SHP77 treated with DMSO at 0.1 percent for 48 hours (cell line): ENCODE results near the gene ALDH16A1.
"Not testable (repeated sequence)": the region's sequence is repeated elsewhere in the genome, so short reads cannot be mapped to it uniquely, and the experiment has no call there.

Experiments
- DNase-seq: peaks from one replicate; lab custom pipeline; 2025; lab: John Stamatoyannopoulos, UW

The ALDH16A1 gene

DNA sequence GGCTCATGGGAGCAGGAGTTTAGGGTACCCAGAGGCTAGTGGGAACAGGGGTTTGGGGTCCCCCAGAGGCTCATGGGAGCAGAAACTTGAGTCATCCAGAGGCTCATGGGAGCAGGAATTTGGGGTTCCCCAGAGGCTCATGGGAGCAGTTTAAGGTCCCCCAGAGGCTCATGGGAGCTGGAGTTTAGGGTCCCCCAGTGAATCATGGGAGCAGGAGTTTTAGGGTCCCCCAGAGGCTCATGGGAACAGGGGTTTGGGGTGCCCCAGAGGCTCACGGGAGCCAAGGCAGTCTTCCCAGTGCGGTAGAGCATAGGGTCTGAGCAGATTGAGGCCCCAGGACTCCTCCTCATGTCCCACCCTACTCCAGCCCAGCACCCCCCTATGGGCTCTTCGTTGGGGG, 12.3 kb downstream of the ALDH16A1 start:
- DNase-seq = no peak

DNA sequence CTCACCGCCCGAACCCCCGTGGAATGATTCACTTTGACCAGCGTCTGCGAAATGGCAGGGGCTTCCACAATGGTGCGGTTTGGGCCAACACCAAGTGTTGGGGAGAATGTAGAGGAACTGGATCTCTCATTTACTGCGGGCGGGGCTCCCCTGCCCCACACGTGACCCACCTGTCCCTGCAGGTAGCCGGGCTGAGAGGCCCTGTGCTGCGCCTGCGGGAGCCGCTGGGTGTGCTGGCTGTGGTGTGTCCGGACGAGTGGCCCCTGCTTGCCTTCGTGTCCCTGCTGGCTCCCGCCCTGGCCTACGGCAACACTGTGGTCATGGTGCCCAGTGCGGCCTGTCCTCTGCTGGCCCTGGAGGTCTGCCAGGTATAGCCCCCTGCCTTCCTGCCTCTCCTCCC, 15.2 kb downstream of the ALDH16A1 start:
- no peak for DNase-seq

DNA sequence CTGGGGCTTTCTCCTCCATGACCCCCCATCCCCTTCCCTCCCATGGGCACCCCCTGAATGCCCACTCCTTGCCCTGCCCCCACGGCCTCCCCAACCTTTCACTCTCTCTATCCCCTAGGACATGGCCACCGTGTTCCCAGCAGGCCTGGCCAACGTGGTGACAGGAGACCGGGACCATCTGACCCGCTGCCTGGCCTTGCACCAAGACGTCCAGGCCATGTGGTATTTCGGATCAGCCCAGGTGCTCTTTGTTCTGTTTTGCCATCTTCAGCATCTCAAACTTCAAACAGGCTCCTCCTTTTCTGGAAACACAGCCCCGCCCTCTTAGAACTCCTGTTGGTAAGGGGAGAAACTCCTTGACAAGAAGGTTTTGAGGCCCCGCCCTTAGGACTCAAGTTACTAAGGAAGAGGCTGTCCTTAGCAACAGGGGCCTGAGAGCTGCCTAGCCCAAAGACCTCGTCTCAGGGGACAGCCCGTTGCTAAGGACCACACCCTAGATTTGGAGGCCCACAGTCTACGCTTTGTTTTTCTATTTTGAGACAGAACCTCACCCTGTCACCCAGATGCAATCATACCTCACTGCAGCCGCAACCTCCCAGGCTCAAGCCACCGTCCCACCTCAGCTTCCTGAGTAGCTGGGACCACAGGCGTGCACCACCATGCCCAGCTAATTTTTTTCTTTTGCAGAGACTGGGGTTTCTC, 15.9 kb downstream of the ALDH16A1 start:
- no peak for DNase-seq

DNA sequence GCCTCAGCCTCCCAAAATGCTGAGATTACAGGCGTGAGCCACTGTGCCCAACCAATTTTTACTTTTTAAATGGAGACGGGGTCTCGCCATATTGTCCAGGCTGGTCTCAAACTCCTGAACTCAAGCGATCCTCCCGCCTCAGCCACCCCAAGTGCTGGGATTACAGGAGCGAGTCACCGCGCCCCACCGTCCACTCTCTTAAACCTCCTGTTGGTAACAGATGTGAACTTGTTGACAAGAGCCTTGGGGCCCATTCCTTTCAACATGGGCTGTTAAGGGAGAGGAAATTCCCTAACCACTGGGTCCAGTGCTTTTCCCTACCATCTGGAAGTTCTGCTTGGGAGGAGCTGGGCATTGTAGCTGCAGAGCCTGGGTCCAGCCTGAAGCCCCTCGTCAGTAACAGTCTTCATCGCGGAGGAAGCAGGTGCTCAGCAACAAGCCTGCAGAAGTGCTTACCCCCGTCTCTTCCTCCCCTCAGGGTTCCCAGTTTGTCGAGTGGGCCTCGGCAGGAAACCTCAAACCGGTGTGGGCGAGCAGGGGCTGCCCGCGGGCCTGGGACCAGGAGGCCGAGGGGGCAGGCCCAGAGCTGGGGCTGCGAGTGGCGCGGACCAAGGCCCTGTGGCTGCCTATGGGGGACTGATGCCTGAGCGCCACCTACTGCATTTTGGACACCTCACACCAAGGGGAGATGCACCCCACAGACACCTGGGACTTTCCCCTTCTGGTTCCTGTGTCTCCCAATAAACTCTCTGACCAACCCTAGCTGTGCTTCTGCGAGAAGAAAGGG, 17.0 kb downstream of the ALDH16A1 start:
- DNase-seq = no peak

DNA sequence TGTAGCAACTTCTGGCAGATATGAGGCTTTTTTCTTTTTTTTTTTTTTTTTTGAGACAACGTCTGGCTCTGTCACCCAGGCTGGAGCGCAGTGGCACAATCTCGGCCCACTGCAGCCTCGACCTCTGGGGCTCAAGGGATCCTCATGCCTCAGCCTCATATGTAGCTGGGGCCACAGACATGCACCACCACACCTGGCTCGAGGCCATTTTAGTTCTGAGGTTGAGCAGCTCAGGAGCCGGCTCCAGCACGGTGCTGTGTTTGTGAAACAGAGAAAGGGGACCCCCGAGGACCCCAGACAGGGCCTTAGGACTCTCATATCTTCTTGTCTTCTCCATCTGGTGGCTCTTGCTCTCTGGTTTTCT, 17.6 kb downstream of the ALDH16A1 start:
- DNase-seq = no peak

DNA sequence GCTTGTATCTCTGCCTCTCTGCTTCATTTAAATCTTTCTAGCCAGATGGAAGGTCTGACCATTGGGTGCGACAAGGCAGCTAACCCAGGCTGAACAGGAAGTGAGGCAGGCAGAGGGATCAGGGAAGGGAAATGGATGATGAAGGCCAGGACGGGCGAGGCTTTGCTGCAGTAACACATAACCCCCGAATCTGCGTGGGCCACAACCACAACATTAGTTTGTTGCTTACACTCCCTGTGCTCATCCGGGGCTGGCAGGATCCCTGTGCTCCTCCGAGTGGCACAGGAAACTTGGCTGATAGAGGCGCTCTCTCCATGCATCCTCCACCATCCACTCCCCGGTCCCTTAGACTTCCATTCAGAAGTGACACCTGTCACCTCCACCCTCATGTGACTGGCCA, 19.9 kb downstream of the ALDH16A1 start:
- no peak for DNase-seq

DNA sequence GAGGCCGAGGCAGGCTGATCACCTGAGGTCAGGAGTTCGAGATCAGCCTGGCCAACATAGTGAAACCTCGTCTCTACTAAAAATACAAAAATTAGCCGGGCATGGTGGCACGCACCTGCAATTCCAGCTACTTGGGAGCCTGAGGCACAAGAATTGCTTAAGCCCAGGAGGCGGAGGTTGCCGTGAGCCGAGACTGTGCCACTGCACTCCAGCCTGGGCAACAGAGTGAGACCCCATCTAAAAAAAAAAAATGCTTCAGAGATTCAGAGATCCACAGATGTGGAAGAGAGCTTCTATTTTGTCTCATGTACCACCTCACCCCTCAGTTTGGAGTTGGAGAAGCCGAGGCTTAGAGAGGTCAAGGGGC, 20.5 kb downstream of the ALDH16A1 start:
- DNase-seq = not testable (repeated sequence)

DNA sequence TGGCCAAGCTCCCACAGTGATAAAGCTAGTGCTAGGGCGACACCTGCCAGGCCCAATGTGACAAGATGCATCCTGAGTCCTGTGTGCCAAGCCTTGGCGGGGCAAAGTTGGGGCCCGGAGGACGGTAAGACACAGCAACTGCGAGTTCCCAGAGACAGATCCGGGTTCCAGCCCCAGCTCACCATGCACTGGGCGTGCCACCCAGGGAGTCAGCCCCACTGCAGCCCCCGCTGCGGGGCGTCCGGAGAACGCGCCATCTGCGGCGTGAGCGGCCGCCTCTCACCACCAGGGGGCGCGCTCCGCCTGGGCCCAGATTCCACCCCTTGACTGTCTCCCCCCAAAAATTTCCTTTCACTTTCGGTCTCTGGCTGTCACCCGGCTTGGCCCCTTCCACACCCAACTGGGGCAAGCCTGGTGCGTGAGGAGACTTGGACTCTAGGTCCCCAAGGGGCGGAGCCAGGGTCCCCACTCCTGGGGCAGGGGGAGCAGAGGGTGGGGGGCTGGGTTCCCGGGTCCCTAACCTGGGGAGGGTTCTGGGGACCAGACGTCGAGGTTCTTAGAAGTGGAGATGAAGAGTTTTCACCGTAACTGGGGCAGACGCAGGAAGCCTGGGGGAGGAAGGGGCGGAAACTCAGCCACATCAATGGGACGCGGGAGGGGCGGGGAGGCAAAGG, 21.0 kb downstream of the ALDH16A1 start, which contains the start of gene FLT3LG:
Gene FLT3LG, plus strand, starts transcription at position 348 of the 674 bp plus-strand sequence. CDS start 425 bp downstream, outside the sequence.
- DNase-seq = no peak

DNA sequence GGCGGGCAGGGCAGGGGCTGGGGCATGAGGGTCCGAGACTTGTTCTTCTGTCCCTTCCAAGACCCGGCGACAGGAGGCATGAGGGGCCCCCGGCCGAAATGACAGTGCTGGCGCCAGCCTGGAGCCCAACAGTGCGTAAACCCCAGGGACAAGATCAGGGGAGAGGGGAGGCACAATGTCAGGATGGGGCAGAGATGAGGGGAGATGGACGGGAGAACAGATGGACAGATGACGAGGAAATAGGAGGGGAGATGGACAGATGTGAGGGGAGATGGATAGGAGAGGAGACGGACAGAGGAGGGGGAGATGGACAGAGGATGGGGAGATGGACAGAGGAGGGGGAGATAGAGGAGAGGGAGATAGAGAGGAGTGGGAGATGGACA, 21.5 kb downstream of the ALDH16A1 start:
- DNase-seq = no peak

DNA sequence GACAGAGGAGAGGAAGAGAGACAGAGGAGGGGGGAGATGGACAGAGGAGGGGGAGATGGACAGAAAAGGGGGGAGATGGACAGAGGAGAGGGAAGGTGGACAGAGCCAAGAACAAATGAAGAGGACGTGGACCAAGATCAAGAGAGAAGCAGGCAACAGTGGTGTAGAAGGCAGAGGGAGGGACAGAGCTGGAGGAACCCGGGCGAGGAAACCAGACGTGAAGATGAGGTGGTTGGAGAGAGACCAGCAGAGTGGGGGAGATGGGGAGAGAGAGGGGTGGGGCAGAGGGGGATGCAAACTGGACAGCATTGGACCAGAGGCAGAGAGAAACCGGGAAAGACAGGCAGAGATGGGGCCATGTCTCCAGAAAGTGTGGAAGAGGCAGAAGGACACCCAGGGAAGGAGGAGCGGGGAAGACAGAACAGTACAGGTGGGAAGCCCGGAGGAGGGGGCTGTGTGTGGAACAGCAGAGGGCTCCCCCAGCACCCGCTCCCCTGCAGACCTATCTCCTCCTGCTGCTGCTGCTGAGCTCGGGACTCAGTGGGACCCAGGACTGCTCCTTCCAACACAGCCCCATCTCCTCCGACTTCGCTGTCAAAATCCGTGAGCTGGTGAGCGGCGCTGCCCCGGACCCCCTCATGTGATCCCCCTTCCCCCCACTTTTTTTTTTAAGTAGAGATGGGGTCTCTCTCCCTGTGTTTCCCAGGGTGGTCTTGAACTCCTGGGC, 22.3 kb downstream of the ALDH16A1 start:
- no peak for DNase-seq

DNA sequence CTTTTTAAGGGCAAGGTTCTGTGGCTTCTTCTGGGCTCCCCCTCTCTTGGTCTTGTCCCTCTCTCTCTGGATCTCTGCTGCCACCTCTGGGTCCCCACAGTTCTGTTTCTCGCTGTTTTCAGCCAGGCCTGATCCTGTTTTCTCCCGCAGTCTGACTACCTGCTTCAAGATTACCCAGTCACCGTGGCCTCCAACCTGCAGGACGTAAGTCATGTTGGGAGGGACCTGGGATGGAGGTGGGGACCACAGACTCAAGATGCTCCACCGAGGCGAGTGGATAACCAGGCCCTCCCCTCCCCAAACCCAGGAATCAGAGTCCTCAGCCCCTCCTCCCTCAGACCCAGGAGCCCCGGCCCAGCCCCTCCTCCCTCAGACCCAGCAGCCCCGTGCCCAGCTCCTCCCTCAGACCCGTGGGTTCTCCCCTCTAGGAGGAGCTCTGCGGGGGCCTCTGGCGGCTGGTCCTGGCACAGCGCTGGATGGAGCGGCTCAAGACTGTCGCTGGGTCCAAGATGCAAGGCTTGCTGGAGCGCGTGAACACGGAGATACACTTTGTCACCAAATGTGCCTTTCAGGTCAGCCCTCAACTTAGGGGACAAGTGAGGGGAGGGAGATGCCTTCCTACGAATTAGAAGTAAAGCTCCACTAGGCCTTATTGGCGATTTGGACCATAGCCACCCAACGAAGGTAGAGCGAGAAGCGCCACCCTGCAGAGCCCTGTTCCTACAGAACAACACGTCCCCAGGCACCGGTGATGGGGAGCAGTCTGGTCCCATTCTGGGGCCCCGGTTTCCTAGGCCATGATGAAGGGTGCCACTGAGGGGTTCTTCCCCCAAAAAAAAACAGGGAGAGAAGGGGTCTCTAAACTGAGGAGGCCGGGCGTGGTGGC, 23.2 kb downstream of the ALDH16A1 start:
- DNase-seq = peak; percentile 22

DNA sequence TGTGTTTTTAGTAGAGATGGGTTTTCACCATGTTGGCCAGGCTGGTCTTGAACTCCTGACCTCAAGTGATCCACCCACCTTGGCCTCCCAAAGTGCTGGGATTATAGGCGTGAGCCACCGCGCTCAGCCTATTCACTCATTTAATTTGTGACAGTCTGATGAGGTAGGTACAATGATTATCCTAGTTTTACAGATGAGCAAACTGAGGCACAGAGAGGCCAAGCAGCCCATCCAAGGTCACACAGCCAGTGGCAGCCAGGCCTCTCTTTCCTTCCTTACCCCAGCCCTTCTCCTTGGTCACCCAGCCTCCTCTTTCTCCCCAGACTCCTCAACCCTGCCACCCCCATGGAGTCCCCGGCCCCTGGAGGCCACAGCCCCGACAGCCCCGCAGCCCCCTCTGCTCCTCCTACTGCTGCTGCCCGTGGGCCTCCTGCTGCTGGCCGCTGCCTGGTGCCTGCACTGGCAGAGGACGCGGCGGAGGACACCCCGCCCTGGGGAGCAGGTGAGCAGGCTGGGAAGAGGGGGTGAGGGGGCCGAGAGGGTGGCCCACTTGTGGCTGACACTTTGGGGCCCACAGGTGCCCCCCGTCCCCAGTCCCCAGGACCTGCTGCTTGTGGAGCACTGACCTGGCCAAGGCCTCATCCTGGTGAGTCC, 27.1 kb downstream of the ALDH16A1 start:
- DNase-seq = no peak

DNA sequence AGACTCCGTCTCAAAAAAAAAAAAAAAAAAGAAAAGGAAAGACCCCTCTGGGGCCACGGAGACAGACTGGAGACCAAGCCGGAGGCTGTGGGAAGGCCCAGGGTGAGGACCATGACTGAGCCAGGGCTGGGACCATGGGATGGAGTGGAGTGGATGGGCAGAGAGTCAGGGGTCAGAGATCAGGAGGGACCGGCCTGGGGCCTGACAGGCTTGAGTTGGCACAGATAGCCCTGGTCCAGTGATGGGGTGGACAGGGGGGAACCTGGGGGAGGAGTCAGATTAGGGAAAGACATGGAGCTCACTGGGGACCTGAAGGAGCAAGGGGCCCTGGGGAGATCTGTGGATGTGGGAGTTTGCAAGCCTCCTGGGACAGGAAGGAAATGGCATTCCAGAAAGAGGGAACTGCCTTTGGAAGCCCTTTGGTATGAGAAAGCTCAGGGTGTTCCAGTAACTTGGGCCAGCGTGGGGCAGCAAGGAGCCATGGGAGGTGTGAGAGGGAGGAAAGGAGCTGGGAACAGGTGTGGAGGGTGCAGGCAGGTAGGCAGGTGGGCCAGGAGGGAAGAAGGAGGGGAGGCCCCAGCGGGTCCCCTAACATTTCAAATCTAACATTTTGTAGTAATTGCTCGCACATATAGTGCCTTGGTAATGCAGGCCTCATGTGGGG, 28.1 kb downstream of the ALDH16A1 start:
- no peak for DNase-seq

DNA sequence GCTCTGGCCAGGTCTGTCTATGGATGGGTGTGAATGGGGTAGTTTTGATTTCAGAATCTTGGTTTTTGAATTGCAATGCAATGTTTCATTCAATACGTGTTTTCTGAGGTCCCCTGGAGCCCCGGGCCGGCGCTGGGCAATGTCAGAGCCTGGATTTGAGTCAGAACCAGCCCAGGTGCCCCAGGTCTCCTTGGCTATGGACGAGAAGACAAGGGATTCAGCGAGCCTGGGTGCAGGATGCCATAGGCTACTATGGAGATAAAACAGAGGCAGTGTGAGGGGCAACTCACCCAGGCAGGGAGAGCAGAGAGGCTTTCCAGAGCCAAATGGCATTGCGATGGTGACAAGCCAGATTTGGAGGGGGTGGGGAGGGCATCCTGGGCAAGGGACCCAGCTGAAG, 33.2 kb downstream of the ALDH16A1 start:
- DNase-seq = no peak

DNA sequence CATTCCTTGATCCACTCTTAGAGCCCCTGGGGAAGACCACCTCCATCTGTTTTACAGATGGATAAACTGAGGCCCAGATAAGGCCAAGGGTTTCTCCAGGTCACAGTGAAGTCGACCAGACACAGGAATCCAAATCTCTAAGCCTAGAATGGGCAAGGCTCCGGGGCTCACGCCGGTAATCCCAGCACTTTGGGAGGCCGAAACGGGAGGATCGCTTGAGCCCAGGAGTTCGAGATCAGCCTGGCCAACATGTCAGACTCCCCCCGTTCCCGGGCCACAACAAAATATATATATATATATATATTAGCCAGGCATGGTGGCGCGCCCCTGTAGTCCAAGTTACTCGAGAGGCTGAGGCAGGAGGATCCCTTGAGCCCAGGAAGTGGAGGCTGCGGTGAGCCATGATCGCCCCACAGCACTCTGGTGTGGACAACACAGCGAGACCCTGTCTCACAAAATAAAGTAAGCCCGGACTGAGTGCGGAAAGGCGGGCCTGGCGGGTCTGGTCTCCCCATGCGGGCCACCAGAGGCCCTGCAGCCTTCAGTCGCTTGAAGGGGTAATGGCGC, 33.8 kb downstream of the ALDH16A1 start:
- no peak for DNase-seq

DNA sequence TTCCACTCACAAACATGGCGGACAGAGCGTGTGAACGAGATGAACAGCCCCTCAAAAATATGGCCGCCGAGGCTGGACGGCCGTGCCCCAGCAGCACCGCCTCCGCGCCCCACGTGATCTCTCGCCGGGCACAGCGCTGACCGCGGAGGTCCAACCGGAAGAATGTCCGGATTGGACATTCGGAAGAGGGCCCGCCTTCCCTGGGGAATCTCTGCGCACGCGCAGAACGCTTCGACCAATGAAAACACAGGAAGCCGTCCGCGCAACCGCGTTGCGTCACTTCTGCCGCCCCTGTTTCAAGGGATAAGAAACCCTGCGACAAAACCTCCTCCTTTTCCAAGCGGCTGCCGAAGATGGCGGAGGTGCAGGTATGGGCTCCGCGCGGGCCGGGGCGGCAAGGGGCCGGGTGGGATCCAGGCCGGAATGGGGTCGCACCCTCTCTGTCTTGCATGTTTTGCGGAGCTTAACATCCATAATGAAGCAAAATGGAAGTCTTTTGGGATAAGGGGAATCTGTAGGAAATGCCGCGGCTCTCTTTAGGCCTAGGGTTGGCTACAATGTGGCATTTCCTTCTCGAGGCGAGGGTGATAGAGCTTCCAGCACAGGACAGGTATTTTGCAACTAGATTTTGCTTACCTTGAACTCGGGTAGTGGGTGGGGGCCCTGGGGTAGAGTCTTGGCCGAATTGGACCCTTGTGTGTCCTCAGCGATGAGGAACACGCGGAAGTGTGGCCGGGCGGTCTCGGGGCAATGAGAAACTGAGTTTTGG, 34.4 kb downstream of the ALDH16A1 start, which contains the start of gene RPL13A:
Gene RPL13A, plus strand, starts transcription at position 332 of the 769 bp plus-strand sequence. Its CDS starts 22 bp downstream, at position 354.
- DNase-seq = peak; percentile 95

DNA sequence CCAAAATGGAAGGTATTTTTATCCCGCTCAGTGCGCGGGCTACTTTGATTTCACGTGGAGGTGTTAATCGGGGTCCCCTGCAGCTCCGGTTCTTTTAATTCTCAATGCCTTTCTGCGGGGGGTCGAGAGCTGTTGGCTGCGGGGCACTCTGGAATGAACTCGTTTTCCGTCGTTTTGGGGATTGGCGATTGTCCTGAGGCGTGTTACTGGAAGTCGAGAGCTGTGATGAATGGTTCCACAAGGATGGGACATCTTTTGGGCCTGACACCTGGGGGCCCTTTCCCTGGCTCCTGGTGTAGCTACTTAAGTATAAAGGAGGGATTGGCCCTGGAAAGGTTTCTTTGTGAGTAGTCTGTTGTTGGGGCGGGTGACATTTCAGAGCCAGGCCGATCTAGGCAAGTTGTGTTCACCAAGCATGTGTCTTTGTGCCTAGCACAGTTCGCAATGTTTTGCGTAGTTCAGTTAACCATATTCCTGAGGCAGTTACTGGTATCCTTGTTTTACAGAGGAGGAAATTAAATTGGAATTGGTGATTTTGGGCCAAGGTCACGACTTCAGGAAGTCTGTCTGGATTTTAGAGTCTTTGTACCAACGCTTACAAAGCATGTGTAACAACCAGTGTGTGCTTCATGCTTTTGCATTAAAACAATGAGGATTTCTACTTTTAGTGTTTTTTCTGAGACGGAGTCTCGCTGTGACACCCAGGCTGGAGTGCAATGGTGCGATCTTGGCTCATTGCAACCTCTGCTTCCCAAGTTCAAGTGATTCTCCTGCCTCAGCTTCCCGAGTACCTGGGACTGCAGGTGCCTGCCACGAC, 35.2 kb downstream of the ALDH16A1 start:
- DNase-seq = no peak

DNA sequence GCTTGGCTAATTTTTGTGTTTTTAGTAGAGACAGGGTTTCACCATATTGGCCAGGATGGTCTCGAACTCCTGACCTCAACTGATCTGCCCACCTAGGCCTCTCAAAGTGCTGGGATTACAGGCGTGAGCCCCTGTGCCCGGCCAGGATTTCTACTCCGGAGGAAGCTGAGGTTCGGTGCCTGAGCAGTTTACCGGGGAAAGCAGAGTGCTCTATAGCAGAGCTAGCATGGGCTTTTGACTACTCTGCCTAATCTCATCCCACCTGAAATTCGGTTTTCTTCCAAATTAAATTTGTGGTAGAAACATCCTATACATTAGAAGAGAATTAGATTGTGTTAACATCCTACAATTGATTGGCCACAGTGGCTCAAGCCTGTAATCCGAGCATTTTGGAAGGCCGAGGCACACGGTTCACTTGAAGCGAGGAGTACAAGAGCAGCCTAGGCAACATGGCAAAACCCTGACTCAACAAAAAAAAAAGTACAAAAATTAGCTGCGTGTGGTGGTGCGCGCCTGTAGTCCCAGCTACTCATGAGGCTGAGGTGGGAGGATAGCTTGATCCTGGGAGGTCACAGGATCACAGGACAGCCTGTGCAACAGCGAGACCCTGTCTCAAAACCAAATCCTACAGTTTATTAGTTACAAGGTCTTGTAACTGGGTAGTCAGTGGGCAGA, 36.0 kb downstream of the ALDH16A1 start:
- no peak for DNase-seq
